Measurements from ENCODE around the gene ZMYND8.
A peak's percentile ranks its signal among the peaks of the same experiment; 100 is the strongest.

ZMYND8 gene

GRCh38 chr20:47198996-47199552 lies 157.4 kb downstream of the ZMYND8 start:
- 99% methylated on average over 6 of the region's 14 CpGs for WGBS
- Histone ChIP-seq H3K27ac (ENCODE audit: low read length, poor library complexity, severe bottlenecking) (no peak overlapping the region), H4K8ac (ENCODE audit: low read length) (no peak overlapping the region), H3K36me3 (ENCODE audit: control insufficient read depth in 1 of 2, insufficient read depth in 2 of 2, low read depth in 1 of 2, low read length in 2 of 2) (no peaks in the 10 kb centered on the region), H3K27me3 (ENCODE audit: control insufficient read depth in 1 of 2, insufficient read depth in 1 of 2, low read length in 2 of 2) (no peaks in the 10 kb centered on the region), H2BK120ac (ENCODE audit: low read depth, low read length) (no peak overlapping the region), H3K4ac (ENCODE audit: low read depth in 1 of 2, low read length in 2 of 2) (no peak overlapping the region), H3K4me3 (ENCODE audit: insufficient read depth in 1 of 2, low read depth in 1 of 2, low read length in 2 of 2) (no peak overlapping the region), H2BK5ac (ENCODE audit: low read depth, low read length, poor library complexity, severe bottlenecking) (no peak overlapping the region), H2BK12ac (ENCODE audit: low read length in 2 of 2) (no peak overlapping the region), H3K9me3 (ENCODE audit: control insufficient read depth, low read length) (no peaks in the 10 kb centered on the region), H2AK5ac (ENCODE audit: low read length, severe bottlenecking) (no peak overlapping the region), H3K4me1 (ENCODE audit: control insufficient read depth, insufficient read depth, low read depth, low read length) (peaks cover 6% of the 10 kb centered on the region), H3K23ac (ENCODE audit: low read length in 2 of 2) (no peak overlapping the region), H3K9ac (ENCODE audit: low read length) (no peak overlapping the region), H3K14ac (ENCODE audit: low read length in 2 of 2) (no peak overlapping the region), H3K4me2 (ENCODE audit: low read length, poor library complexity, severe bottlenecking) (no peak overlapping the region), H2AFZ (ENCODE audit: low read depth, low read length) (no peak overlapping the region), H2BK15ac (ENCODE audit: low read depth, poor library complexity, severe bottlenecking) (no peak overlapping the region), H3K79me1 (replicated peaks; ENCODE audit: low read length, poor library complexity, severe bottlenecking) (no peaks in the 10 kb centered on the region), H4K91ac (ENCODE audit: low read length) (no peak overlapping the region), H3K18ac (ENCODE audit: low read depth in 1 of 2, low read length in 2 of 2) (no peak overlapping the region)
- no peak for DNase-seq

GRCh38 chr20:47198254-47198671 lies 158.2 kb downstream of the ZMYND8 start:
- Histone ChIP-seq H3K4me2 (ENCODE audit: low read length, poor library complexity, severe bottlenecking) (no peak overlapping the region), H3K9ac (ENCODE audit: low read length) (no peak overlapping the region), H3K9me3 (ENCODE audit: control insufficient read depth, low read length) (no peaks in the 10 kb centered on the region), H4K8ac (ENCODE audit: low read length) (no peak overlapping the region), H3K18ac (ENCODE audit: low read depth in 1 of 2, low read length in 2 of 2) (no peak overlapping the region), H2BK15ac (ENCODE audit: low read depth, poor library complexity, severe bottlenecking) (no peak overlapping the region), H3K4me3 (ENCODE audit: insufficient read depth in 1 of 2, low read depth in 1 of 2, low read length in 2 of 2) (no peak overlapping the region), H4K91ac (ENCODE audit: low read length) (no peak overlapping the region), H3K4ac (ENCODE audit: low read depth in 1 of 2, low read length in 2 of 2) (no peak overlapping the region), H2BK120ac (ENCODE audit: low read depth, low read length) (no peak overlapping the region), H3K79me1 (replicated peaks; ENCODE audit: low read length, poor library complexity, severe bottlenecking) (no peaks in the 10 kb centered on the region), H3K27me3 (ENCODE audit: control insufficient read depth in 1 of 2, insufficient read depth in 1 of 2, low read length in 2 of 2) (no peaks in the 10 kb centered on the region), H3K27ac (ENCODE audit: low read length, poor library complexity, severe bottlenecking) (no peak overlapping the region), H3K36me3 (ENCODE audit: control insufficient read depth in 1 of 2, insufficient read depth in 2 of 2, low read depth in 1 of 2, low read length in 2 of 2) (no peaks in the 10 kb centered on the region), H2BK5ac (ENCODE audit: low read depth, low read length, poor library complexity, severe bottlenecking) (no peak overlapping the region), H2AK5ac (ENCODE audit: low read length, severe bottlenecking) (no peak overlapping the region), H2BK12ac (ENCODE audit: low read length in 2 of 2) (no peak overlapping the region), H2AFZ (ENCODE audit: low read depth, low read length) (no peak overlapping the region), H3K23ac (ENCODE audit: low read length in 2 of 2) (no peak overlapping the region), H3K4me1 (ENCODE audit: control insufficient read depth, insufficient read depth, low read depth, low read length) (peaks cover 6% of the 10 kb centered on the region), H3K14ac (ENCODE audit: low read length in 2 of 2) (no peak overlapping the region)
- WGBS = 89% methylated on average over 3 of the region's 3 CpGs
- DNase-seq = no peak

DNA sequence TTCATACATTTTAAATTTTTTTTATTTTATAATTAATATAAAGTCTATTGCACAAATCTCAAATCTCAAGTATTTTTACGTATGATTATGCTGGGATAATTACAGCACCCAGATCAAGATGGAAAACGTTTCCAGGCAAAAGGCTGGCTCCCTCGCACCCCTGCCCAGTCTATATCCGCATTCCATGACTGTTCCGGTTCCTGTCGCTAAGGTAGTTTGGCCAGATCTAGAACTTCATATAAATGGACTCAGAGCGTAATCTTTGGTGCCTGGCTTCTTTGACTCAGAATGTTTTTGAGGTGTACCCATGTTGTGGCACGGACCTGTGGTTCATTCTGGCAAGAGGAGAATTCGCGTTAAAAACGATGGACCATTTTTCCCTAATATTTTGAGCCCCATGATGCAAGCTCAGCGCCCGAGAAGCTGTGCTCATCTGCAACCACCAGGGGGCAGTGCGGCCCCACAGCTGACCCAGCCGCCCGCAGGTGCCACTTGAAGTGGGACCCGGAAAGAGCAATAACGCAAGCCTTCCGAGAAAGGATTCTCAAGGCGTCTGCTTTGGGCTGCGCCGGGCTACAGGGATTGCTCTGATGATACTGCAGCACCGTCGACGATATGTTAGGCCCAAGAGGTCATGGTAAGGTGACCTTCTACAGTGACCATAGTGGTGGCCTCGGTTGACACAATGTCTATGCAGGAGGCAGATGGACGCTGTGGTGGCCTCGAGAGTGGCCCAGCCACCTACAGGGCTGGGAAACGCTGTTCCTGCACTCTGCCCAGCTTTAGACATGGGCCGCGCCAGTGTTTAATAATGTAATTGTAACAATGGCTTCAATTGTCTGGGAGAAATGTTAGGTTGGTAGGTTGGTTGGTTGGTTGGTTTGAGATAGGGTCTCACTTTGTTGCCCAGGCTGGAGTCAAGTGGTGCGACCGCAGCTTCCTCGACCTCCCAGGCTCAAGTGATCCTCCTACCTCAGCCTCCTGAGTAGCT lies 160.1 kb downstream of the ZMYND8 start:
- Histone ChIP-seq H2BK120ac (ENCODE audit: low read depth, low read length) (no peak overlapping the region), H3K4me1 (ENCODE audit: control insufficient read depth, insufficient read depth, low read depth, low read length) (peaks cover 6% of the 10 kb centered on the region), H3K27ac (ENCODE audit: low read length, poor library complexity, severe bottlenecking) (no peak overlapping the region), H2BK5ac (ENCODE audit: low read depth, low read length, poor library complexity, severe bottlenecking) (no peak overlapping the region), H3K23ac (ENCODE audit: low read length in 2 of 2) (no peak overlapping the region), H3K14ac (ENCODE audit: low read length in 2 of 2) (no peak overlapping the region), H2BK12ac (ENCODE audit: low read length in 2 of 2) (no peak overlapping the region), H3K9ac (ENCODE audit: low read length) (no peak overlapping the region), H4K91ac (ENCODE audit: low read length) (no peak overlapping the region), H3K27me3 (ENCODE audit: control insufficient read depth in 1 of 2, insufficient read depth in 1 of 2, low read length in 2 of 2) (peaks cover 3 to 6% of the 10 kb centered on the region in 2 experiments), H3K4ac (ENCODE audit: low read depth in 1 of 2, low read length in 2 of 2) (no peak overlapping the region), H3K79me1 (replicated peaks; ENCODE audit: low read length, poor library complexity, severe bottlenecking) (no peaks in the 10 kb centered on the region), H3K4me3 (ENCODE audit: insufficient read depth in 1 of 2, low read depth in 1 of 2, low read length in 2 of 2) (no peak overlapping the region), H3K36me3 (ENCODE audit: control insufficient read depth in 1 of 2, insufficient read depth in 2 of 2, low read depth in 1 of 2, low read length in 2 of 2) (no peaks in the 10 kb centered on the region), H4K8ac (ENCODE audit: low read length) (no peak overlapping the region), H3K18ac (ENCODE audit: low read depth in 1 of 2, low read length in 2 of 2) (no peak overlapping the region), H3K9me3 (ENCODE audit: control insufficient read depth, low read length) (no peaks in the 10 kb centered on the region), H2BK15ac (ENCODE audit: low read depth, poor library complexity, severe bottlenecking) (no peak overlapping the region), H3K4me2 (ENCODE audit: low read length, poor library complexity, severe bottlenecking) (peak overlapping the region; percentile 19), H2AFZ (ENCODE audit: low read depth, low read length) (no peak overlapping the region), H2AK5ac (ENCODE audit: low read length, severe bottlenecking) (no peak overlapping the region)
- peak; percentile 56 for DNase-seq
- WGBS = 40% methylated on average over 31 of the region's 34 CpGs

DNA sequence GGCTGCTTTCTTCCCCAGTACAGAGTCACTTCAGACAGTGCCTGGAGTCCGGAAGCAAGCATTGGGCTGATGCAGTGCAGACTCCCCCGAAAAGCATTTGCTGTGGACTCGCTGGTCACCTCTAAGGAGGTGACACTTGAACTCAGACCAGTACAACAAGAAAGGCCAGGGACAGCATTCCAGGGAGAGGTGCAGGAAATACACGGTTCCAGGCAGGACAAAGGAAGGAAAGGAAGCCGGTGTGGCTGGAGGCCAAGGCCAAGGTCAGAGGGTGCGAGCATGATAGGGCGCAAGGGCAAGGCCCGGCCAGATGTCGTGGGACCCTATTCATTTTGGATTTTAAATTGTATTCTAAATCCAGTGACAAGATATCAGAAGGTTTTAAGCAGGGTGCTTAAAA lies 160.9 kb downstream of the ZMYND8 start:
- Histone ChIP-seq H2BK120ac (ENCODE audit: low read depth, low read length) (no peak overlapping the region), H3K14ac (ENCODE audit: low read length in 2 of 2) (no peak overlapping the region), H4K91ac (ENCODE audit: low read length) (no peak overlapping the region), H3K27me3 (ENCODE audit: control insufficient read depth in 1 of 2, insufficient read depth in 1 of 2, low read length in 2 of 2) (peaks cover 3 to 6% of the 10 kb centered on the region in 2 experiments), H3K27ac (ENCODE audit: low read length, poor library complexity, severe bottlenecking) (no peak overlapping the region), H2BK5ac (ENCODE audit: low read depth, low read length, poor library complexity, severe bottlenecking) (no peak overlapping the region), H3K4me3 (ENCODE audit: insufficient read depth in 1 of 2, low read depth in 1 of 2, low read length in 2 of 2) (no peak overlapping the region), H4K8ac (ENCODE audit: low read length) (no peak overlapping the region), H3K4ac (ENCODE audit: low read depth in 1 of 2, low read length in 2 of 2) (no peak overlapping the region), H3K4me2 (ENCODE audit: low read length, poor library complexity, severe bottlenecking) (no peak overlapping the region), H2BK15ac (ENCODE audit: low read depth, poor library complexity, severe bottlenecking) (no peak overlapping the region), H3K9ac (ENCODE audit: low read length) (no peak overlapping the region), H3K18ac (ENCODE audit: low read depth in 1 of 2, low read length in 2 of 2) (no peak overlapping the region), H3K79me1 (replicated peaks; ENCODE audit: low read length, poor library complexity, severe bottlenecking) (no peaks in the 10 kb centered on the region), H2AK5ac (ENCODE audit: low read length, severe bottlenecking) (no peak overlapping the region), H2AFZ (ENCODE audit: low read depth, low read length) (no peak overlapping the region), H2BK12ac (ENCODE audit: low read length in 2 of 2) (no peak overlapping the region), H3K36me3 (ENCODE audit: control insufficient read depth in 1 of 2, insufficient read depth in 2 of 2, low read depth in 1 of 2, low read length in 2 of 2) (no peaks in the 10 kb centered on the region), H3K23ac (ENCODE audit: low read length in 2 of 2) (no peak overlapping the region), H3K4me1 (ENCODE audit: control insufficient read depth, insufficient read depth, low read depth, low read length) (peaks cover 6% of the 10 kb centered on the region), H3K9me3 (ENCODE audit: control insufficient read depth, low read length) (no peaks in the 10 kb centered on the region)
- DNase-seq = no peak
- WGBS = 78% methylated on average over 8 of the region's 9 CpGs

All from mesenchymal stem cell (in vitro differentiated cells and primary cell).